PC-9 (cell line): Measurements from ENCODE around the gene GUCY2C.

Experiments used
- EZH2 ChIP-seq: fragments of 200-600 bp; sonication (generic); IDR thresholded peaks from 2 replicates; pipeline ENCODE4 v1.8.0; 2017; ENCODE audit warnings: antibody characterized with exemption, low read depth
- TF ChIP-seq, protein P1 (sequence below): fragments of 200-600 bp; sonication (generic); conservative IDR thresholded peaks from 2 replicates; pipeline ENCODE4 v1.6.1; 2017; ENCODE audit warnings: mixed run types, antibody characterized with exemption, mild to moderate bottlenecking, moderate library complexity

DNA sequence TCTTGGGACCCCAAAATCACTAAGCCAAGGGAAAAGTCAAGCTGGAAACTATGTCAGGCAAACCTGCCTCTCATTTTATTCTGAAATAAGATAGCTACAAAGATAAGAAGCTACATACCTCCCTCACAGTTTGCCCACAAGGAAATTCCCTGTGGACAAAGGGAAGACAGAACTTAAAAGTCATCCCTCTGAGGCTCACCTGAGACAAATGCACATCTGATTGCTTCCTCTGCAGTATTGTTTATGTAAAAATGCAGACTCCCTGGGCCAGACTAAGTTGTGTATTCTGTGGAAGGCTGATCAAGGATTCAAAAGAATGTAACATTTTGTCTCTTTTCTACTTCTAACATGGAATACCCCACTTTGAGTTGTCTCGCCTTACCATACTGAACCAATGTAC lies 126.2 kb downstream of the GUCY2C start:
- TF ChIP-seq, protein P1, sequence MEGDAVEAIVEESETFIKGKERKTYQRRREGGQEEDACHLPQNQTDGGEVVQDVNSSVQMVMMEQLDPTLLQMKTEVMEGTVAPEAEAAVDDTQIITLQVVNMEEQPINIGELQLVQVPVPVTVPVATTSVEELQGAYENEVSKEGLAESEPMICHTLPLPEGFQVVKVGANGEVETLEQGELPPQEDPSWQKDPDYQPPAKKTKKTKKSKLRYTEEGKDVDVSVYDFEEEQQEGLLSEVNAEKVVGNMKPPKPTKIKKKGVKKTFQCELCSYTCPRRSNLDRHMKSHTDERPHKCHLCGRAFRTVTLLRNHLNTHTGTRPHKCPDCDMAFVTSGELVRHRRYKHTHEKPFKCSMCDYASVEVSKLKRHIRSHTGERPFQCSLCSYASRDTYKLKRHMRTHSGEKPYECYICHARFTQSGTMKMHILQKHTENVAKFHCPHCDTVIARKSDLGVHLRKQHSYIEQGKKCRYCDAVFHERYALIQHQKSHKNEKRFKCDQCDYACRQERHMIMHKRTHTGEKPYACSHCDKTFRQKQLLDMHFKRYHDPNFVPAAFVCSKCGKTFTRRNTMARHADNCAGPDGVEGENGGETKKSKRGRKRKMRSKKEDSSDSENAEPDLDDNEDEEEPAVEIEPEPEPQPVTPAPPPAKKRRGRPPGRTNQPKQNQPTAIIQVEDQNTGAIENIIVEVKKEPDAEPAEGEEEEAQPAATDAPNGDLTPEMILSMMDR: no peak
- no peak for TF ChIP-seq EZH2
